GM18858 (cell line): Measurements from ENCODE around the gene TTC39C.

Source experiments
- ATAC-seq: cut with Tn5 transposase; IDR thresholded peaks from one replicate; pipeline ENCODE4 v1.9.1; 2021; ENCODE audit not compliant: unreplicated experiment

TTC39C gene

GRCh38 chr18:24078391-24078790 lies 63.8 kb downstream of the TTC39C start:
- ATAC-seq, result no peak

GRCh38 chr18:24080861-24081260 lies 66.3 kb downstream of the TTC39C start:
- no peak for ATAC-seq

GRCh38 chr18:24083550-24083949 lies 69.0 kb downstream of the TTC39C start:
- no peak for ATAC-seq

- no peak for ATAC-seq
Observed at GRCh38 chr18:24086082-24086481, 71.5 kb downstream of the TTC39C start.

GRCh38 chr18:24089076-24089475 lies 74.5 kb downstream of the TTC39C start:
- no peak for ATAC-seq

- ATAC-seq, result no peak
Observed at GRCh38 chr18:24089515-24090337, 75.2 kb downstream of the TTC39C start.

- ATAC-seq, result no peak
Observed at GRCh38 chr18:24090876-24091275, 76.3 kb downstream of the TTC39C start.

GRCh38 chr18:24094561-24094960 lies 80.0 kb downstream of the TTC39C start:
- ATAC-seq, result no peak

- no peak for ATAC-seq
Observed at GRCh38 chr18:24095976-24096375, 81.4 kb downstream of the TTC39C start.

- ATAC-seq, result no peak
Observed at GRCh38 chr18:24103320-24104021, 88.9 kb downstream of the TTC39C start.

- ATAC-seq, result no peak
Observed at GRCh38 chr18:24104486-24104885, 89.9 kb downstream of the TTC39C start.

GRCh38 chr18:24108641-24109040 lies 94.1 kb downstream of the TTC39C start:
- no peak for ATAC-seq

GRCh38 chr18:24111936-24112335 lies 97.4 kb downstream of the TTC39C start:
- ATAC-seq, result no peak

- ATAC-seq, result no peak
Observed at GRCh38 chr18:24112464-24112863, 97.9 kb downstream of the TTC39C start.

GRCh38 chr18:24112874-24113615 lies 98.5 kb downstream of the TTC39C start:
- no peak for ATAC-seq

- no peak for ATAC-seq
Observed at GRCh38 chr18:24114924-24115549, 100.5 kb downstream of the TTC39C start.

- no peak for ATAC-seq
Observed at GRCh38 chr18:24115628-24116027, 101.1 kb downstream of the TTC39C start.

GRCh38 chr18:24118750-24119577 lies 104.4 kb downstream of the TTC39C start:
- ATAC-seq, result peak; percentile 79

- ATAC-seq, result no peak
Observed at GRCh38 chr18:24120676-24121075, 106.1 kb downstream of the TTC39C start.

- no peak for ATAC-seq
Observed at GRCh38 chr18:24121625-24122024, 107.1 kb downstream of the TTC39C start.
